Fibroblast of pulmonary artery (primary cell): ENCODE data around the gene CSMD2.

Source experiments
- DNase-seq: peaks from one replicate; pipeline ENCODE4 v3.0.0-alpha.2; 2010; ENCODE audit warnings: low read depth
- H3K4me3 ChIP-seq: replicated peaks from 2 replicates; pipeline ENCODE4 v1.5.1; 2011; ENCODE audit warnings: low read depth, mild to moderate bottlenecking, control low read depth, low read length, moderate library complexity
- TF ChIP-seq, protein P1 (sequence below): IDR thresholded peaks from 2 replicates; pipeline ENCODE4 v1.5.1; 2011; ENCODE audit warnings: mild to moderate bottlenecking, control low read depth, low read length, inconsistent platforms; ENCODE audit errors: missing control alignments

CSMD2 gene

DNA sequence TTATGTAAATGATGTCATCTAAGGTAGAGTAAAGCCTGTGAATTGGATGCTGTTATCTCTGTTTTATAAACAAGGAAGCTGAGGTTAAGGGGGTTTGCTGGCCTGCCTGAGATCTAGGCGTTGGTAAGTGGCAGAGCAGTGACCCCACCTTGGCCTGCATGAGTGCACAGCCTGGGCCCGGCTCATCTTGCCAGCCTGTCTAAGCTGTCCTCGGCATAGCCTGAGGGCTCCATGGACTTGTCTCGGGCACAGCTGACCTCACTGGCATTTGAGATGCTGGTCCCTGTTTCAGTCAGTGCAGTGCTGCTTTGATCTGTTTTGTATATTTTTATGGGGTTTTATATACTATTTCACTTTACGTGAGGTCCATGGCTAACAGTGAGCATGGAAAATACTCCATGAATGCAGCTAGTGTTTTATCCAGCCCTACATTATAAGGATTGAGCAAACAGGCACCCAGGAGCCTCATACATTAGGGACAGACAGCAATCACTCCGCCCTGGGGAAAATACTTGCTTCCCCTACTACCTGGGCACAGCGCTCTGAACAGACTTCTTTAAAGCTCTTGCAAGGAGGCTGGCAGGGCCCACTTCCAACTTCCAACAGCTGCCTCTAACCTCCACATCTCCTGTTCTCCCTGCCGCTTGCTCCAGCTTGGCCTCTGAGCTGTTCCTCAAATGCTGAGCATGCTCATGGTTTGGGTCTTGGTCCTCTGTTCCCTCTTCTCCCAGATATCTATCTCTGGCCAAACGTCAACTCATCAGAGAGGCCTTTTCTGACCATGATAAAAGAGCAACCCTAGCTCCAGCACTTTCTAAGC lies 451.8 kb downstream of the CSMD2 start:
- no peak for DNase-seq

DNA sequence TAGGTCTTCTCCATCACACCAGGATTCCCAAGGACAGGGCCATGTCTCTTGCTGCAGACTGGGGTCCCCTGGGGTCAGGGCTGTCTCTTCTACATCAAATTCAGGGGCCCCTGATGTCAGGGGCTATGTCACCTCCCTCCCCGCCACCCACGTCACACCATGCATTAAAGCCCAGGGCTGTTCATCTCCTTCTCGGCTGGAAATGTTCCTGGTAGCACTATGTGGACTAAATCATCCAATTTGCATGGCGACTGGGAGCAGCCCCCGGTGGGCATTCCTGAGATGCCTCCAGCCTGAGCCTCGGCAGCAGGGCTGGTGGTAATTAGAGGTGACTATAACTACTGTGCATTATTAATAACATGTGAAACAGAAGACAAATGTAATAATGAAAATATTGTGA lies 452.8 kb downstream of the CSMD2 start:
- TF ChIP-seq, protein P1, sequence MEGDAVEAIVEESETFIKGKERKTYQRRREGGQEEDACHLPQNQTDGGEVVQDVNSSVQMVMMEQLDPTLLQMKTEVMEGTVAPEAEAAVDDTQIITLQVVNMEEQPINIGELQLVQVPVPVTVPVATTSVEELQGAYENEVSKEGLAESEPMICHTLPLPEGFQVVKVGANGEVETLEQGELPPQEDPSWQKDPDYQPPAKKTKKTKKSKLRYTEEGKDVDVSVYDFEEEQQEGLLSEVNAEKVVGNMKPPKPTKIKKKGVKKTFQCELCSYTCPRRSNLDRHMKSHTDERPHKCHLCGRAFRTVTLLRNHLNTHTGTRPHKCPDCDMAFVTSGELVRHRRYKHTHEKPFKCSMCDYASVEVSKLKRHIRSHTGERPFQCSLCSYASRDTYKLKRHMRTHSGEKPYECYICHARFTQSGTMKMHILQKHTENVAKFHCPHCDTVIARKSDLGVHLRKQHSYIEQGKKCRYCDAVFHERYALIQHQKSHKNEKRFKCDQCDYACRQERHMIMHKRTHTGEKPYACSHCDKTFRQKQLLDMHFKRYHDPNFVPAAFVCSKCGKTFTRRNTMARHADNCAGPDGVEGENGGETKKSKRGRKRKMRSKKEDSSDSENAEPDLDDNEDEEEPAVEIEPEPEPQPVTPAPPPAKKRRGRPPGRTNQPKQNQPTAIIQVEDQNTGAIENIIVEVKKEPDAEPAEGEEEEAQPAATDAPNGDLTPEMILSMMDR: no peak
- no peak for DNase-seq
- H3K4me3 ChIP-seq: no peak overlapping the region

More for the DNA sequence above, 451.8 kb downstream of the CSMD2 start:
- no peak overlapping the region for H3K4me3 ChIP-seq
- TF ChIP-seq, protein P1: no peak

DNA sequence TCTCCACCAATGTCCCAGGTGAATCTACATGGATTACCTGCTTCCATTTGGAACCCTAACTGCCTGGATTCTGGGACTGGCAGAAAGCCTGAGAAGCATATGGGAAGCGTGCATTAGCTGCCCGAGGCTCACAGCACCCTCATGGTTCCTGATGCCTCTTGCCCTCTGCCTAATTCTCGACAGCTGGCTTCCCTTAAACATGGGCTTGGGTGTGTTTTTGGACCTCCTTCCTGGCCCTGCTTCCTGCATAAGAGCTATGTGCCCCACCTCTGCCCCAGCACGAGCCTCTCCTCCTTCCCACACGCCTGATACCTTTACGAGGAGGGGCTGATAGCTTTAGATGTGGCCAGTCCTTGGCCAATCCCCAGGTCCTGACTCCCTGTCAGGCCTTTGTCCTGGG lies 453.5 kb downstream of the CSMD2 start:
- H3K4me3 ChIP-seq: no peak overlapping the region
- DNase-seq: no peak
- TF ChIP-seq, protein P1: no peak

DNA sequence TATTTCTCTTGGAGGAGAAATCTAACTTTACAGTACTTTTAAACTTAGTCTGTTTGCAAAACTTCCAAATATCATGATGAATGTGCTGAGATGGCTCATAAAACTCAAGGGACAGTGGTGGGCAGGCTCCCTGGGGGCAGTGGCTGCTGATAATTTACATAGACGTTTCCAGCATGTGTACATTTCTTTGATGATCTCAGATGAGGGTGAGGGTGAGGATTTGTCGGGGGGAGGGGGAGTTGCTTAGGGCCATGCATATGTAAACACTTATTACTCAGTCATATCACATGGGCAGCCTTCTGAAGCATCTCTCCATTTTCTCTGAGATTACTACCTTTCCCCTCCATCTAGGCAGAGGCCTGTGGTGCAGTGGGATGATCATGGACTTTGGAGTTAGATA lies 454.1 kb downstream of the CSMD2 start:
- DNase-seq: no peak
- TF ChIP-seq, protein P1: no peak
- H3K4me3 ChIP-seq: no peak overlapping the region

DNA sequence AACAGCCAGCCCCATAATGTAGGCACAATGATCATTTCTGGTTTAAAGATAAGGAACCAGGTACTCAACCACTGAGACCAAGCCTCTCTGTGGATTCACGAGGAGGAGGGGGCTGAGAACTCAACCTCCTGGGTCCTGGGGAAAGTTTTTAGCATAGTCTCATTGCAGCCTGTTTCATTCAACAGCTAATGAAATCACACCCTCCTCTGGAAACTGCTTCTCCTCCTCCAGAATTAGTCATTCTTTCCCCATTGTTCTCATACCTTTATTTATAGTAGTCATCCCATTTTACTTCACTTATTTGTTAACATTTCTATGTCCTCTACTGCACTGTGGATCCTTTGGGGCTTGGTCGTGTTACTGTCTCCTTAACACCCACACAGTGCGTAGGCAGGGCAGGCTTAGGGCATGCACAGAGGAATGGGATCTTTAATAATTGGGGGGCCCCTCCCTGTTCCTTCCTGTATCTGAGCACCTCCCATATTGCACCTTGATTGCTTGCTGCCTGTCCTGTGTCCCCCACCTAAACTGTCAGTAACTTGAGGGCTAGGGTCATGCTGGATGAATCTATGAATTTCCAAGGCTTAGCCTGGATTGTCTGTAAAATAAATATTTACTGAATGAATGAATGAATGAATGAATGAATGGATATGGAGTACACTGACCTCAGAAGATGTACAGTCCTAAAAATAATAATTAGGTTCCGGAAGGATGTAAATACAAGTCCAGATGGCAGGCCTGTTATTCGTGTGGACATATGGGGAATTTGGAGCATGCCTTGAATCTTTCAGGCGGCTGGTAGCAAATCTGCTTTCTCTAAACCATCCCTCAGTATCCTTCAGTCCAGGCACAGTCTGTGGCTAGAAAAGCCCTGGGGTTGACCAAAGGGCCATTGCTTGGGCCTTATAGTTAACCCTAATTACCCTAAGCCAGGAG lies 455.0 kb downstream of the CSMD2 start:
- TF ChIP-seq, protein P1: no peak
- H3K4me3 ChIP-seq: no peak overlapping the region
- DNase-seq: no peak

DNA sequence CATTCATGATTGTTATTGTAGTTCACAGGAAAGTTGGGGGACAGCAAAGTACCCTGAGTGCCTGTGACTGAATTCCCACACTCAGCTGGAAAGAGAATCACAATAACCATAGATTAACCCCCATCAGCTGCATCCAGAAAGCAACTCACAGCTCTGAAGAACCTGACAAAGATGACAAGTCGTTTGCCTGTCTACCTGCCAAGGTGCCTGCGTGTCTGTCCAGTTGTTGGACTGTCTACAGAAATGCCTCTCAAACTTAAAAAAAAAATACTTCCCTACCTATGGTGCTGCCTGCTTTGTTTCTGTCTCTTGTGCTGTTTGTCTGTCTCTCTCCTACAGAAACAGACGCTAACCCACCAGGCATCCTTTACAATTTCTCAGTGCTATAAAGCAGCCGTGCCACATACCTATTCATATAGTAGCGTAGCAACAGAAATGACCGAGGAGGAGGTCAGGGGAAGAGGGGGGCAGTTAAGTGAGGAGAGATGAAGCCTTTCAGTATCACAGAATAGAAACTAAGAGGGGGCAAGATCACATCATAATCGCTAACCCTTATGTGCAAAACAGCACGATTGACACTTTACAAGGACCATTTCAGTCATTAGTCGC lies 455.8 kb downstream of the CSMD2 start:
- TF ChIP-seq, protein P1: no peak
- no peak for DNase-seq
- H3K4me3 ChIP-seq: no peak overlapping the region
